ENCODE measurements around the gene PLXNA2.

PLXNA2 gene

DNA sequence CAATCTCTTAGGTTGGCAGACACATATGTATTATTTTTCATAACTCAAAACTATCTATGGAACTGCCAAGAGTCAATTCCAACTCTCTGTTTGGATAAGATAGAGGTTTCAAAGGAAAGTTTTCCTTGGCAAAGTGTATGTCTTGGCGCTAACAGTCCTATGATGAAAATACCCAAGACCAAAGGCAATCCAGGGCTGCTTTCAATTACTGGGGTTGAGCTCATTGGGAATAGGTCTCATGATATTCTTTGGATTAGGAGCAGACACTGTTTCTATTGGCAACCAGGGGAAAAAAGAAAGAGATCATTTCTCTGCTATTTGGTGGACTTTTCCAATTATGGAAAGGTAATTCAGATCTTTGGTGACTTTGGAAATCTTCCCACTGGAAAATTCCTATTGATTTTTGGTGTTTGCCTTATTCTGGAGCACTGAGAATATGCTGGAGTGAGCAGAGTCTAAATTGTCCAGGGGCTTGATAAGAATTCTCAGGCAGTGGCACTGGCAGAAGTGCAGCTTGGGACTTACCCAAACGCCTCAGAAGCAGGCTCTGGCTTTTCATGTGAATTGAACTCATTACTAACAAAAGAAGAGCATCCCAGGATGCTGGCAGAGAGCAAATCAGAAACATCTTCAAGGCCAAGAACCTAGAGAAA is 20.4 kb upstream of the PLXNA2 start:
- DNase-seq: no peak

DNA sequence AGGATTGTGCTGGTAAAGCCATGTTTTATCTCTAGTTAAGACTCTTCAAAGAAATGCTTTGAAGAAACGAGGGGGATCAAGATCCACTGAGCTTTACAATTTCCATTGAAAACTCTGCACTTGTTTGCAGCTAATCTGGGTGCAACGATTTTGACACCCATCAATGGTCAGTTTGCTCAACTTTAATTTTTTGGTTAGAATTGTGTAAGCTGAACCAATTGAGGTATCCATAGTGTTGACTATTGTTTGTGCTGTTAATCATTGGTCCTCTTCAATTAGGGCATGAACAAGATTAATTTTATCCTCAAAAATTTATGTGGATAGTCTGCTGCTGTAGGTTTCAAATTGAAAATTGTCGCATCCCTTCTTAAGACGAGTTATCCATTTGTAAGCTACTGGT is 17.7 kb upstream of the PLXNA2 start:
- no peak for DNase-seq

DNA sequence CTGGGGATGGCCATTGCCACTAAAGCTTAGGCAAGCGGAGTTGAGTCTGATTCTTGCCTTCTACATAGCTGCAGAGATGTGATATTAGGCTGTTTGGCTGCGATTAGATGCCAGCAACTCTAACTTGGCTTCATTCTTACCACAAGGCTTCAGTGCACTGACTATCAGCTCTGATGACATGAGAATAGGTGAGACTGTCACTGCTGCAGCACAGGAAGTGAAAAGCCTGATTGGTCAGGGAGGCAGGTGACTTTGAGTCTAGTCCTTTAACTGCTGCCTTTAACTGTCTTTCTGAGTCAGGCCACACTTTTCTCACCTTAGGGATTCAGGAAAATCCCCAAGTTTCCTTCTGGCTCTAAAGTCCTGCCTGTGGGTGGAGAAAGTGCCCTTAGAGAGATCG is 14.1 kb upstream of the PLXNA2 start:
- no peak for DNase-seq

DNA sequence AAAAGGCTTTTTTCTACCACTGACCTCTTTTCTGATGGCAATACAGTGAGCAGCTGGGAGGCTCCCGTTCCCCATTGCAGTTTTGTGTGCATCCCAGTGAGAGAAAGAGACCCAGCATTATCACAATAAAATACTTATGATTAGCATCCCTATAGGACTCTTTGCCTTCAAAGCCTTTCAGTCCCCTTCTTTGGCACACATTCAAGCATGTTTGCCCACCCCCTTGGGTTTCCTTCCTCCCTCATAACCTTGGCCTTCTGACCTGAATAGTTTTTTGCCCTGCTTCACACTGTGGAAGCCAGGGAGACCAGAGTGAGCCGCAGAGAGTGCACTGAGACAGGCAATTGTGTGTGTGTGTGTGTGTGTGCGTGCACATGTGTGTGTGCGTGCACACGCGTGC is 13.2 kb upstream of the PLXNA2 start:
- no peak for DNase-seq

DNA sequence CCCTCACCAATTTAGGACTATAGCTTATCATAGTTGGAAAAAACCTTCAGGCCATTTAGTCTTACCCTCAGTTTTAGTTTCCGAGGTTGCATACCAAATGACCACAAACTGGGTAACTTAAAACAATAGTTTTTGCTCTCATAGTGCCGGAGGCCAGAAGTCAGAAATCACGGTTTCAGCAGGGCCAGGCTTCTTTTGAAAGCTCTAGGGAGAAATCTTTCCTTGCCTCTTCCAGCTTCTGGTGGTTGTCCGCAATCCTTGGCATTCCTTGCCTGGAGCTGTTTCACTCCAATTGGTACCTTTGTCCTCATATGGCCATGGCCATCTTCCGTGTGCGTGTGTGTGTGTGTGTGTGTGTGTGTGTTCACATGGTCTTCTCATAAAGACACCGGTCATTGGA is 12.4 kb upstream of the PLXNA2 start:
- DNase-seq: no peak

DNA sequence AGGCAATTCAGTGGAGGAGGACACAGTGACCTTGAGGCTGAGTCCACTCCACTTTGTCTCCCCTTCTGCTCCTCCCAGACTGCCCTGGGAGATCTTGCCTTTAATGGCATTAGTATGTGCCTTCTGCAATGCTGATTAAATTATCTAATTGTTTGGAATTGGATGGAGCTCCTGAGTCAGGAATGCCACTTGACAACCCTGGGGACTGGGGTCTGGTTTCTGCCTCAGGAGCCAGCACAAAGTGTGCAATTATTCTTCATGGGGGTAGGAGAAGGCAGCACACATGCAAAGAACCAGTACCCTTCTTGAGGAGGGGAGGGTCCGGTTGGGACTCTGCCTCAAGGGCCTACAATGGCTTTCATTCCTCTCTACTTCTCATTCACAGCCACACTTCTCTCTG is 11.9 kb upstream of the PLXNA2 start:
- no peak for DNase-seq

DNA sequence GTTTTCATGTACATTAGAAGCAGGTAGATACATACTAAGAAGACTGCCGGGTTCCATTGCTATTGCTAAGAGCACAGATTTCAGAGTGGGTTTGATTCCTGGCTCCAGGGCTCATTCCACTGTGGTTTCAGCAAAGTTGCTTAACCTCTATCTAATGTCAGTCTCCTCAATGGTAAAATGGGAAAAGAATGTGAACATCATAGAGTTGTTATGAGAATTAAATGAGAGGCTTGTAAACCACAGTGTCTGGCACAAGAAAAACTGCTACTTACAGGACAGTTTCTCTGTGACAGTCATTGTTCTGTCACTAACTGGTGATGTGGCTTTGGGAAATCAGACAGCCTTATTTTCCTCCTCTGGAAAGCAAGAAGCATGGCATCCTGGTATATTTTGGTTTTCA is 10.7 kb upstream of the PLXNA2 start:
- DNase-seq: no peak

DNA sequence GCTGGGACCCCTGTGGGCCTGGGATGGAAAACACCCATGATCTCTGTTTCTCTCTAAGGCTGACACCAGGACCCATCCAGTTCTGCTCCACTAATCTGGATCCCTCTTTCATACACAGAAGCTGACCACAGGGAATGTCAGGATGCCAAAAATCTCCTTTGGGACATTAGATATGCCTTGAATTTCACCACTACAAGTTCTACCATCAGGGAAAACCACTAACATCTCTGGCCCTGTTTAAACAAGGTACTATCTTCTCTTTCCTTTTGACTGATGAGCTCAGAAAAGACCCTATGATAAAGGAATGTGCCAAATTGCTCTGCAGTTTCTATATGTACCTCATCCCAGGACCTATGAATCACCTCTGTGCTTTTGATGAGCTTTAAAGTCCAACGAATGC is 10.2 kb upstream of the PLXNA2 start:
- DNase-seq: no peak

DNA sequence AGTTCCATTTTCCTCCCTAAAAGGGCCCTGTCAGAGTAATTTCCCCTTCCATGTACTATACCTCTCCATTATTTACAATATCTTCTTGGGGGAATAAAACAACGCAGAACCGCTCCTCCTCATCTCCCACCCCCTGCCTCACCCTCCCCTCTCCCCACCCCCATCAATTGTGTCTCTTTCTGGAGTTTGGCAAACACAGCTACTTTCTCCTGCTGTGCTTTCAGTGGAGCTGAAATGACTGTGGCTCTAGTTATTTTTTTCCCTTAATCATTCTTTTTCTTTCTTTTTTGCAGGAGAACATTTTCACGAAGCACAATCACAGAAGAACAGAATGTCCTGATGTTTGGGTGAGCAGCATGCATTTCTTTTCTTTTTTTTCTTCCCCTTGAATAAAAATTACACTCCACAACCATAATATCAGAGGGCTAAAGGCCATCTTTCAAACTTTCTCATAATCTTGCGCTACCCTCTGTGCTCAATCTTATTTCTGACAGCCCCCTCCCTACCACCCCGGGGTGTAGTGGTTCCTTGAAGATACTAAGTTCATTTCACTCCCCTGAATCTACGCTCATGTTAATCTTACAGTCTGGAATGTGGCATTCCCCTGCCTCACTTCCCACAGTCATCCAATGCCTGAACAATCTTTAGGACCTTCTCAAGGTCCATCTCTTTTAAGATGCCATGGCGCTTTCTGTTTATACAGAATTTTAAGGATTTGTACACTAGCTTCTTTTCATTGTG is 8.8 kb upstream of the PLXNA2 start:
- DNase-seq: no peak

DNA sequence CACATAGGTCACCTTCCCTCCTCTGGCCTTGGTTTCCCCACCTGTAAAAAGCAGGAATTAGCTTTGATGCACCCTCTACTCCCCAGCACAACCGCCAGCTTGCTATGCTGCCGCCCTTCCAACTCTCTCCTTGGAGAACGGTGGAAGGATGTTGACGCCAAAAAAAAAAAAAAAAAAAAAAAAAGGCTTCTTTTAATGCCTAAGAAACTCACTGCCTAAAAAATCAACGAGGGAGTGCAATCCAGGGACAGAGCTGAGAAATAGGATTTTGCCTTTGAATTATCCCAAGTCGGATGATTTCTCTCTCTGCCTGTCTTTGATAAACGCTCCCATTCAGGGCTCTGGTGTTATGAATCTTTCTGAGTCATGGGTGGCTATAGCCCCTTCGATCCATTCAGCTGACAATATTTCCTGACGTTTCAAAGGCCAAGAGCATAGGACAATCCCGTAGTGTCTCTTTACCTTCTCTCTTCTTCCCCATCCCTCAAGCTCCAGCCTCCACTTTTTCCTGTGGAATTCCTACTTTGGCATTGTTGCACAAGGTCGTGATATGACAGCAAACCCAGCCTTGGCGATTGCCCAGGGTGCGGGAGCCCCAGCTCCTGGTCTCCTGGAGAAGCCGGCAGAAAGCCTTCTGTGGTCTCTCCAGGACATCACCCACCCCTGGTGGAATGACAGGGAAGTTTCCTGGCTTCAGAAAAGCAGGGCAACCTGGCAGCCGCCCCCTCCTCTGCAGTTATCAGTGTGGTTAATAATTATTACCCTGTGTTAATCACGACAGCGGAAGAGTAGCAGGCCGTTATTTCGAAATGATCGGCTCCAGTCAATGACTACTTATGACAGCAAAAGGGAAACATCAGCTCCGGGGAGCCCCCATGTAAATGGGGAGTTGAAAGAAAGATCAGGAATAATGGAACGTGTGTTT is 8.0 kb upstream of the PLXNA2 start:
- no peak for DNase-seq

DNA sequence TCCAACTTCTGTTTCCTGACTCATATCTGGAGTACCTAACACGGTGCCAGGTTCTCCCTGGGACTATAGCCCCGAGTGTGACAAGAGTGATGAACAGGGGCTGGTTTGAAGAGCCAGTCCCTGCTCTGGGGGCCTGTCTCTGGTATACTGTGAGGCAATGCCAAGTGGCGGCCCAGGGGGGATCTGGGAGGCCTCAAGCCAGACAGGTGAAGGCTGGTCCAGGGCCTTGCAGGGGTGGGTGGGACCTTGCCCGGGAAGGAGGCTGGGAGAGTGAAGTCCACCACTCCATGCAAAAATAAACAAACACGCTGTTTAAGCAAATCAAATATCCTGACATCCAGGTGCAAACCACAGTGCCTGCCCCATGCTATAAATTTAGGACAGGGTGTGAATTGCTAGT is 6.8 kb upstream of the PLXNA2 start:
- no peak for DNase-seq

DNA sequence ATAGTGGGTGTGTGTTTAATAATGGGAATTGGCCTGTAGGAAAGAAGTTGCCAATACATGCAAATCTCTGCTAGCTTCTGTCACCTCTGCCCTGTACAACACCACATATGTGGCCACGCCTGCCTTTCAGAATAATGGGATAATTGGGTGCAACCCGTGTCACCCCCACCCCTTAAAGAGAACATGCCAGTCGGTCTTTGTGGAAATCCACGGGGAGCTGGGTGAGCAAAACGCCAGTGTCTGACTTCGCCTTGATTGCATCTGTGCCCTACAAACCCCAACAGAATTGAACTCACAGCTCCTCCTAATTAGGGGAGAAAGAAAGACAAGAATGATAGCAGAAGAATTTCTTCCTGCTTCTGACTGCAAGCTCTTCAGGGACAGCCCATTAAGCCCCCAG is 6.4 kb upstream of the PLXNA2 start:
- DNase-seq: no peak

DNA sequence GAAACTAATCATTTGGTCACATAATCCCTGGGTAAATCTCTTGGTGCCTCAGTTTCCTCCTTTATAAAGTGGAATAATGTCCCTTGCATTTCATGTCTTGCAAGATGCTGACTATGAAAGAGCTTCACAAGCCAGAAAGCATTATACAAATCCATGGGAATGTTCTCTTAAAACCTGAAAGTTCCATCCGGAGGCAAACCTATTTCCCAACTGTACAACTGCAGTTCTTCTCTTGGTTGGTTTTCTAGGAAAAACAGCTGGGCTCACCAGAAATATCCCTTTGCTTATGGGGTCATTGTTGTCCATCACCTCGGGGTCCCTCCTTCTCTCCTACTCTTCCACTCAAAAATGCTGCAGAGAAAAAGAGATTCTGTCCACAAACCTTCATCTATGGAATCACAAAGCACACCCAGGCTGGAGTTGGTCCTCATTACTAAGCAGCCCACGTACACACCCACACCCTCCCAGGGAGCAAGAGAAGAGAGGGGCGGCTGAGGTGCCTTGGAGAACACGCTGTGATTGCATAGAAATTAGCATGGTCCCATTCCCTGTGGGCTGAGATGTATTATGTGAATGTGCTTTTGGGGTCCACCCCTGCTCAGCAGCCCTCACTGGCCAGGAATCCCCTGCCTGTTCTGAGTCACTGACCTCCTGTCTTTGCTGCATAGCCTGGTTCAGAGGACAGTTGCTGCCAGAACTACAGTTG is 5.0 kb upstream of the PLXNA2 start:
- DNase-seq: no peak

DNA sequence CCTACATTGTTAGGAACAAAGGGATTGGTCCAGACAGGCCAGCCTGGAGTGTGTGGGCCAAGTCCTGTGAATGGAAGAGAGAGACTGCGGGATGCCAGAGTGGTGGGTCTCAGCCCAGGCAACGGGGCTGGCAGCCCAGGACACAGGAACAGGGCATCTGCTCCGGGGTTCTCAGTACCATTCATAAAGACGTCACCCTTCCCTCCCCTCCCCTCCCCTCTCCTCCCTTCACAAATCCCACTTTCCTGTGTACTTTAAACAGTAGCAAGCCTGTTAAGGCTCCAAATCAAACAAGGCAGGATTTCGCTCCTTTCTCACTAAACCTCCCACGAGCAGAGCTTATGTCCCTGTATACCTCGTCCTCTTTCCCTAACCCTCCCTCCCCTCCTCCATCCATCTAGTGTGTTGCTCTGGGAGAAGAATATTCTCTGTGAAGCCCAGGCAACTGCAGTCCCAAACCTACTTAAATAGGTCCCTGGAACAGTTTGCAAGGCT is 4.2 kb upstream of the PLXNA2 start:
- DNase-seq: no peak

DNA sequence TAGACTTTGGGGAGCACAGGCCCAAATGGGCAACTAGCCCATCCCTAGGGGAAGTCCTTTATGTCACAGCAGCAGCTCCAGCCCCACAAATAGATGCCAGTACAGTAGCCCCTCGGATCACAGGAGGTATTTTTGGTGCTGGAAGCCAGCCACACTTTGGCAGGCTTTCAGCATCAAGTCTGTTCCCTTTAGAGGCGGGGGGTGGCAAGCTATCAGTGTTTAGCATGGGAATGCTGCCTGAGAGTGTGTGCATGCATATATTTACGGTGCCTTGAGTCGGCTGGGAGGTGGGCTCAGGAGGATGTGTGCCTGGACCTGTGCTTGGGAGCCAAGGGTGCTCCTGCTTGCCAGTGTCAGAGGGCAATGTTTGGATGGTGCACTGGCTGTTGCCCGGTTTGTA is 3.5 kb upstream of the PLXNA2 start:
- no peak for DNase-seq

DNA sequence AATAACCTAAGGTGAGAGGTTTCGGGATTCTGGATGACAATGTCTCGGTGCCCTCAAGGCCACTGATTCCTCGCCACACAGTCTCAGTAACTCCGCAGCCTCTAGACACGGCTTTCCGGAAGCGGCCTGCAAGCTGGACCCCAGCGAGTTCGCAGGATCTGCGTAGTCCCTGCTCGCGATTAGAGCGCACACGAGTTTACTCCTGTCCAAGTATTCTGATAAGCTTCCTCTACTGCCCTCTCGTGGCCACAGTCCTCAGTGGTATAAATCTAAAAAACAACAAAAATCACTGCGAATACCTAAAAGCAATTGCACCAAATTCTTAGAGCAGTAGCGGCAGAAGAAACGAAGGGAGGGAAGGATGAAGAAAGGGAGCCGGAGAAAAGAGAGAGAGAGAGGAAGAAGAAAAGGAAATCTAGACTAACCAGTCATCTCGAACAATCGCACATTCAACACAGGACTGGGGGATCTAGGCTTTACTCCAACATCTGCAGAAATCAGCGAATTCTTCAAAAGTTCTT is 1.1 kb upstream of the PLXNA2 start:
- peak; percentile 37 to 63 (median 46) for DNase-seq

DNA sequence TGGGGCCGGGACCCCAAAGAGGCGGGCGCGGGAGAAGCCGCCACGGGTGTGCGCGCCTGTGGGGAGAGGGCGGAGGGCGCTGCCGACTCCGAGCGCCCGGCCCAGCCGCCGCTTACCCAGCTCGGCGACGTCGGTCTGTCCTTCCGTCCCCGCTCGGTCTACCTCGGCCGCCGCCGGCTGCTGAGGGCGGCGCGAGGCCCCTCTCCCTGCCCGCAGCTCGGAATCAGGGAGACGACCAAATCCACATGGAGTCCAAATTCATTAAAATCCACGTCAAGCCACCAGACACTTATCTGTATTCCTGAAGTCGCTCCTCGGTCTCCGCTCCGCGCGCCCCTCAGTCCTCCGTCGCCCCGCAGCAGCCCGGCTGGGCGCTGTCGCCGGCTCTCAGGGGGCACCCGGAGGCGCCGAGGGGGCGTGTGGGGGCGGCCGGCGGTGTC is 637 bp downstream of the PLXNA2 start:
- no peak for DNase-seq

DNA sequence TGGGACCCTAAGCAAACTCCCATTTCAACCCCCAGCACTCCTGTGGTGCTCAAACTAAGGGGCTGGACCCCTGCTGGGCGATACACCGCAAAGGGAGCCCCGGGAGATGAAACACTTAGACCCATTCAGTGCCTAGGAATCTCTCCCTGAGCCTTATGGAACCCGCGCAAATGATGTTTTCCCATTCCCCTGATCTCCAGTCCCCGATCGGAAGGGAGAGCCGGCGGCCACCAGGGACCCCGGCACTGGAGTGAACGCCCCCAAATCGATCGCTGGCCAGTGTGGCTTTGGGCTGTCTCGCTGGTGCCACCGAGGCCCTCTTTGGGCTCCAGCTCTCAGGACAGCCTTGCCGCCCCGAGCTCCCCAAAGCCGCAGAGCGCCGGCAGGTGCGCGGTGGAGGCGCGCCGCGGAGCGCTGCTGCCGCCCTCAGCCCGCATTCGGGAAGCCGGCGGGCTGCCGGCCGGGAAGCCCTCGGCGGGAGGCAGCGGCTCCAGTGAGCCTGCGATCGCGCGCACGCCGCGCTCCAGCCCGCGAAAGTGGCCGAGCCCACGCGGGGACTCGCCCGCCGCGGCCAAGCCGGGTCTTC is 1.1 kb downstream of the PLXNA2 start:
- DNase-seq: no peak

DNA sequence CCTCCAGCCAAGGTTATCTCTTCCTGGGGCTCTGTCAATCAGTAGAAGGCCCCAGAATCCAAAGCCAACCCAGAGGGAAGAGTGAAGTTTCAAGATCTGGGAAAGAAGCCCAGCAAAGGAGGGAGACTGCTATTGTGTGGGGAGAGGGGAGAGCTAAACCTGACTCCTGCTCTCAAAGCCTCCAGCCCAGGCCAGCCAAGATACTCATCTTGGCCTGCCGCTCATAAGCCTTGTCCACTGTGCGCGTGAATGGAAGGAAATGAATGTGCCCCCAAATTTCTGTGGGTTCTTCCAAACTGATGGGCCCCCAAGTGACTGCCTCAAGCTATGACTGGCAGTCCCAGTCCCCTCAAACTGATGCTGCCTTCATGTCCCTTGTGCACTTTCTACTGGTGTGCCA is 2.0 kb downstream of the PLXNA2 start:
- DNase-seq: no peak

DNA sequence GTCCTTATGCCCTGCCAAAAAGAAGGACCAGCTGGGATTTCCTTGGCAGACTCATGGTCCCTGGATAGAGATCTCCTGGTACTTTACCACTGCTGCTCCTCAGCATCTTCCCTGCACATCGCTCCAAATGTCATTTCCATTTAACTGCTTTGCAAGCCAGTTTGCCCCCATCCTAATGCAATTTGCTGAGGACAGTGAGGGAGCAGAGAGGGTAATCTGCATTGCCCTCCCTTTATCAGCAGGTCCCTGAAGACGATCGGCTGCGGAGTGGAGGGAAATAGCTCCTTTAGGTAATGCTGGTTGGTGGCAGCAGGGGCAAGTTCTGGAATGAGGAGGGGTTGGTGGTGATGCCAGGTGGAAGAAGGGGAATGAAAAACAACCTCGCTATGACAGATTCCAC is 2.7 kb downstream of the PLXNA2 start:
- no peak for DNase-seq

DNA sequence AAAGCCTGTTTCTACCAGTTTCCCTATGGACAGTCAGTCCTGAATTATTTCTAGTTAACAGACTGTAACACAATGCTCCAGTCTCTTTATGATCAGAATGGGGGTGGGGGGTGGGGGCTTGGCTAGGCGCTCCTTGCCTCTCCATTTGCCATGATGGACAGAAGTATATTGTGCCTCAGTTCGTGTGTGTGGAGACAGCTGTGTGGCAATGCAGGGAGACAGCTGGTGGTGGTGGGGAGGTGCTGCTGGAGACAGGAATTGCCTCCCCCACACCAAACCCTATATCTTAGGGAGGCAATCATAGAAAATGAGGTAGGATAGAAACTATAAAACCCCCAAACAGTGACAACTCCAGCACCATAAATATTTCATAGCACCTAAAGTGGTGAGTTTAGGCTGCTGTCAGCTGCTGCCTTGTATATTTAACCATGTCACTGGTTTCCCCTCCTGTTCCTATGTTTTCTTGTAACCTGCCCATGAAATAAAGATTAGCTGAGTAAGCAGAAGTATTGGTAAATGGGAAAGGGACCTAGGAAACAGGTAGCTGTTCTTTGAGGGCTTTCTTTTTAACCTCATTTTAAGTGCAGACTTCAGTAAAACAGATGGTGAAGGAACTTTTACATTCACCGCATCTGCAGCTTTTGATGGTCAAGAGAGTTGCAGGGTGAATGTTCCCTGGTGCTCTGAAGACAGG is 3.4 kb downstream of the PLXNA2 start:
- DNase-seq: no peak
